Breast epithelium (tissue), 3 donors: ENCODE measurements around the gene NXN.

Source experiments
- CTCF ChIP-seq, 3 donors: fragments of 450-650 bp; IDR thresholded peaks; one replicate each; pipeline ENCODE4 v1.5.1; 2016 to 2017; ENCODE audit warnings: antibody characterized with exemption in 3 of 3, mild to moderate bottlenecking in 3 of 3, moderate library complexity in 3 of 3
- POLR2A ChIP-seq: fragments of 450-650 bp; IDR thresholded peaks from one replicate; pipeline ENCODE4 v1.6.1; 2016; ENCODE audit warnings: antibody characterized with exemption, mild to moderate bottlenecking, moderate library complexity

- TF ChIP-seq CTCF (IDR thresholded peaks at IDR 0.05) (no peak), POLR2A (no peak)
Observed at GRCh38 chr17:830381-830780, 149.2 kb downstream of the NXN start.
